HEK293 (cell line): ENCODE results near the gene UBXN11.

Experiments
- KLF1 ChIP-seq: fragments of 450-650 bp; formaldehyde crosslinking; IDR thresholded peaks from 2 replicates; pipeline ENCODE4 v1.5.1; 2016; ENCODE audit warnings: missing biosample characterization, missing genetic modification characterization
- YY1 ChIP-seq: fragments of 450-650 bp; formaldehyde crosslinking; IDR thresholded peaks from 2 replicates; pipeline ENCODE4 v1.5.1; 2018; ENCODE audit warnings: missing biosample characterization, missing genetic modification characterization
- ZNF175 ChIP-seq: fragments of 450-650 bp; formaldehyde crosslinking; IDR thresholded peaks from 2 replicates; pipeline ENCODE4 v1.5.1; 2016; ENCODE audit warnings: missing biosample characterization, missing genetic modification characterization
- ZNF24 ChIP-seq: fragments of 450-650 bp; formaldehyde crosslinking; IDR thresholded peaks from 2 replicates; pipeline ENCODE4 v1.5.1; 2016; ENCODE audit warnings: missing biosample characterization, missing genetic modification characterization
- ZNF248 ChIP-seq: fragments of 450-650 bp; formaldehyde crosslinking; IDR thresholded peaks from 2 replicates; pipeline ENCODE4 v1.5.1; 2017; ENCODE audit warnings: missing biosample characterization, missing genetic modification characterization
- ZNF302 ChIP-seq: fragments of 450-650 bp; formaldehyde crosslinking; IDR thresholded peaks from 2 replicates; pipeline ENCODE4 v1.5.1; 2016; ENCODE audit warnings: missing biosample characterization, missing genetic modification characterization, low read depth
- ZNF660 ChIP-seq: fragments of 450-650 bp; IDR thresholded peaks from 2 replicates; pipeline ENCODE4 v1.5.1; 2018; ENCODE audit warnings: missing biosample characterization, mild to moderate bottlenecking, missing genetic modification characterization
- TF ChIP-seq, protein P1 (sequence below): fragments of 450-650 bp; formaldehyde crosslinking; IDR thresholded peaks from 2 replicates; pipeline ENCODE4 v1.5.1; 2016; ENCODE audit warnings: missing biosample characterization, missing genetic modification characterization
- TF ChIP-seq, protein P2 (sequence below): fragments of 450-650 bp; formaldehyde crosslinking; IDR thresholded peaks from 2 replicates; pipeline ENCODE4 v1.5.1; 2016; ENCODE audit warnings: missing biosample characterization, missing genetic modification characterization
- TF ChIP-seq, protein P3 (sequence below): fragments of 450-650 bp; formaldehyde crosslinking; IDR thresholded peaks from 2 replicates; pipeline ENCODE4 v1.5.1; 2016; ENCODE audit warnings: missing biosample characterization, missing genetic modification characterization, low read depth

DNA sequence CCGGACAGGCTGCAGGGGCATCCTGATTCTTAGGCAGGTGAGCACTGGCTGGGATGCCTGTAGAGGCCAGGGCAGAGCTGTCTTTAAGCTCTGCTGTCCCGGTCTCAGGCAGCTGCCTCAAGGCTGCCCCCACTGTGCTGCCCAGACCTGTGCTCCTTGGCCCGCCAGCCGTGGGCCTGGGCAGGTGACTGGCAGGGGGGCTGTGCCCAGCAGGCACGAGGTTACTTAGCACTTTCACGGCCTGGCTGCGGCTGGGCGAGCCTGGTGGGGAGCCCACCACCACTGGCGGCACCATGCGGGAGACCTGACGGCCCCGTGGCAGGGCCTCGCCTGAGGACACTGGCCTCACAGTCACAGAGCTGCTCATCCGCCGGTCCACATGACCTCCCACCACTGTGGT is 39.3 kb upstream of the UBXN11 start:
- TF ChIP-seq ZNF175 (tag by site-specific recombination) (no peak), ZNF302 (tag by site-specific recombination) (no peak), ZNF660 (tag by site-specific recombination) (no peak), ZNF248 (tag by site-specific recombination) (no peak), KLF1 (tag by site-specific recombination) (no peak), YY1 (tag by site-specific recombination) (no peak), ZNF24 (no peak)
- TF ChIP-seq, protein P1, sequence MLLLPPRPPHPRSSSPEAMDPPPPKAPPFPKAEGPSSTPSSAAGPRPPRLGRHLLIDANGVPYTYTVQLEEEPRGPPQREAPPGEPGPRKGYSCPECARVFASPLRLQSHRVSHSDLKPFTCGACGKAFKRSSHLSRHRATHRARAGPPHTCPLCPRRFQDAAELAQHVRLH (tag by site-specific recombination), result no peak
- TF ChIP-seq, protein P2, sequence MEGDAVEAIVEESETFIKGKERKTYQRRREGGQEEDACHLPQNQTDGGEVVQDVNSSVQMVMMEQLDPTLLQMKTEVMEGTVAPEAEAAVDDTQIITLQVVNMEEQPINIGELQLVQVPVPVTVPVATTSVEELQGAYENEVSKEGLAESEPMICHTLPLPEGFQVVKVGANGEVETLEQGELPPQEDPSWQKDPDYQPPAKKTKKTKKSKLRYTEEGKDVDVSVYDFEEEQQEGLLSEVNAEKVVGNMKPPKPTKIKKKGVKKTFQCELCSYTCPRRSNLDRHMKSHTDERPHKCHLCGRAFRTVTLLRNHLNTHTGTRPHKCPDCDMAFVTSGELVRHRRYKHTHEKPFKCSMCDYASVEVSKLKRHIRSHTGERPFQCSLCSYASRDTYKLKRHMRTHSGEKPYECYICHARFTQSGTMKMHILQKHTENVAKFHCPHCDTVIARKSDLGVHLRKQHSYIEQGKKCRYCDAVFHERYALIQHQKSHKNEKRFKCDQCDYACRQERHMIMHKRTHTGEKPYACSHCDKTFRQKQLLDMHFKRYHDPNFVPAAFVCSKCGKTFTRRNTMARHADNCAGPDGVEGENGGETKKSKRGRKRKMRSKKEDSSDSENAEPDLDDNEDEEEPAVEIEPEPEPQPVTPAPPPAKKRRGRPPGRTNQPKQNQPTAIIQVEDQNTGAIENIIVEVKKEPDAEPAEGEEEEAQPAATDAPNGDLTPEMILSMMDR (tag by site-specific recombination), result no peak
- TF ChIP-seq, protein P3, sequence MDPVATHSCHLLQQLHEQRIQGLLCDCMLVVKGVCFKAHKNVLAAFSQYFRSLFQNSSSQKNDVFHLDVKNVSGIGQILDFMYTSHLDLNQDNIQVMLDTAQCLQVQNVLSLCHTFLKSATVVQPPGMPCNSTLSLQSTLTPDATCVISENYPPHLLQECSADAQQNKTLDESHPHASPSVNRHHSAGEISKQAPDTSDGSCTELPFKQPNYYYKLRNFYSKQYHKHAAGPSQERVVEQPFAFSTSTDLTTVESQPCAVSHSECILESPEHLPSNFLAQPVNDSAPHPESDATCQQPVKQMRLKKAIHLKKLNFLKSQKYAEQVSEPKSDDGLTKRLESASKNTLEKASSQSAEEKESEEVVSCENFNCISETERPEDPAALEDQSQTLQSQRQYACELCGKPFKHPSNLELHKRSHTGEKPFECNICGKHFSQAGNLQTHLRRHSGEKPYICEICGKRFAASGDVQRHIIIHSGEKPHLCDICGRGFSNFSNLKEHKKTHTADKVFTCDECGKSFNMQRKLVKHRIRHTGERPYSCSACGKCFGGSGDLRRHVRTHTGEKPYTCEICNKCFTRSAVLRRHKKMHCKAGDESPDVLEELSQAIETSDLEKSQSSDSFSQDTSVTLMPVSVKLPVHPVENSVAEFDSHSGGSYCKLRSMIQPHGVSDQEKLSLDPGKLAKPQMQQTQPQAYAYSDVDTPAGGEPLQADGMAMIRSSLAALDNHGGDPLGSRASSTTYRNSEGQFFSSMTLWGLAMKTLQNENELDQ (tag by site-specific recombination), result no peak
